ENCODE results near the gene KLHL20.
"Not testable (repeated sequence)": the region's sequence is repeated elsewhere in the genome, so short reads cannot be mapped to it uniquely, and the experiment has no call there.

Gene KLHL20

DNA sequence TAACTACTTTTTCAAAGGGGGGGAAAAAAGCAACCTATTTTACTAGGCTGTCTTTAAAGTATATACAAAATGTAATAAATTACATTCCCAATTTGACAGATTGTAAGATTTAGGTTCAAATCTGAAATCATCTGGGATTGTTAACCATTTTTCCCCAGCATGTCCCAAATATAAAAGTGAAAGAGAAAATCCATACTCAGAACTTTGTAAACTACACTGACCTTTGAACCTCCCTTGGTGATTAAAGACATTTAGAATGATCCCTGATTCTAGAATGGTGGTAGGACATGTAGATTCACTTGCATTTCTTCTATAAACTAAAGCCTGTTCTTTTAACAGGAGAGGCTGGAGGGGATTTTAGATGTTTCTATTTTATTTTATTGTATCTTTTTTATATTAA, 39.0 kb downstream of the KLHL20 start:
- no peak for DNase-seq

DNA sequence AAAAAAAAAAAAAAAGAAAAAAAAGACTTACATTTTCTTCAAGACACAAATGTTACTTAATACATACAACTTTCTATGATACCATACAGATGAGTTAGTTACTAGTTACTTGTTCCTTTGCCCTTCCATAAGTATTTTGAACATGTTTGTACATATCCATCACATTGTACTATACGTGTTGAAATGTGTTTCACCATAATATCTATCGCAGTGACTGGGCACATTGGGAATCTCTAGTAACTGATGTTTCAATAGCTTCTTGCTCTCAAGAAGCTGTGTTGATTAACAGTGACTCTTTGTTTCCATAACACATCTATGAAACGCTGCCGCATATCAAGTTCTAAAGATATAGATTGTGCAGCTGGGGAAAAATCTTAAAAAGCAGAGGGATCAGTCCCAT, 42.9 kb downstream of the KLHL20 start:
- DNase-seq: no peak

DNA sequence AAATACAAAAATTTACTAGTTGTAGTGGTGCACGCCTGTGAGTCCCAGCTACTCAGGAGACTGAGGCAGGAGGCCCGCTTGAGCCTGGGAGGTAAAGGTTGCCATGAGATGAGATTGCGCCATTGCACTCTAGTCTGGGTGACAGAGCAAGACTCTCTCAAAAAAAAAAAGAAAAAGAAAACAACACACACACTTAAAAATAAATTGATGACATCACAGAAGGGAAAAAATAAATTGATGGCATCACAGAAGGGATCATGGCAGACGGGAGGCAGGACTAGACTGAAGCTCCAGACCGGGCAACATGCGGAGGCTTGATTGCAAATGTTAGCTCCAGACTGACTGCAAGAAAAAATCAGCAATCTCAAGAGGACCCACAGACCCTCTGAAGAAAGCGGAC, 43.3 kb downstream of the KLHL20 start:
- DNase-seq: no peak

GRCh38 chr1:173758980-173759379, 44.2 kb downstream of the KLHL20 start:
- DNase-seq: no peak

GRCh38 chr1:173764331-173764730, 49.5 kb downstream of the KLHL20 start:
- DNase-seq: not testable (repeated sequence)

DNA sequence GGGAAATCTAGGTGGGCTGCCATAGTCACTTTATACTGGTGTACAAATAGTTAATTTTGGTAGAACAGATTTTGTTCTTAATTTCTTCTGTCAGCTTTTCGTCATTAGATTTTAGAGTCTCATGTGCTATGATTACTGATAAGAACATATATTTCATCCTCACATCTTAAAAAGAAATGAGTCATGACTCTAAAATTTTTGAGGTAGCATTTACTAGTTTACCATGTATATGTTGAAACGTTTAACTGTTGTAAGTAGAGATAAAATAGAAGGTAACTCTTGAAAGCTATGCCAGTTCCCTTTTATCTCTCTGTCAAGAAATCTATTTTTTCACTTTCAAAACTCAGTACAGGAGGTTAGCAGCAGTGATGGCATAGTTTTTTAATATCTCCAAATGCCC, 53.4 kb downstream of the KLHL20 start:
- DNase-seq: no peak

GRCh38 chr1:173768827-173769226, 54.0 kb downstream of the KLHL20 start:
- no peak for DNase-seq

DNA sequence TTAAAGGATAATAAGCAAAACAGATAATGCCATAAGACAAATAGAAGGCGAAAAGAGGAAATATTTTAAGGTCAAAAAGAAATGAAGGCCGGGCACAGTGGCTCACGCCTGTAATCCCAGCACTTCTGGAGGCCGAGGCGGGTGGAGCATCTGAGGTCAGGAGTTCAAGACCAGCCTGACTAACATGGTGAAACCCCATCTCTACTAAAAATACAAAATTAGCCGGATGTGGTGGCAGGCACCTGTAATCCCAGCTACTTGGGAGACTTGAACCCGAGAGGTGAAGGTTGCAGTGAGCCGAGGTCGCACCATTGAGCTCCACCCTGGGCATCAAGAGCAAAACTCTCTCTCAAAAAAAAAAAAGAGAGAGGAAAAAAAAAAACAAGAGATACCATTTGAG, 55.5 kb downstream of the KLHL20 start:
- not testable (repeated sequence) for DNase-seq

GRCh38 chr1:173771560-173771959, 56.8 kb downstream of the KLHL20 start:
- no peak for DNase-seq

DNA sequence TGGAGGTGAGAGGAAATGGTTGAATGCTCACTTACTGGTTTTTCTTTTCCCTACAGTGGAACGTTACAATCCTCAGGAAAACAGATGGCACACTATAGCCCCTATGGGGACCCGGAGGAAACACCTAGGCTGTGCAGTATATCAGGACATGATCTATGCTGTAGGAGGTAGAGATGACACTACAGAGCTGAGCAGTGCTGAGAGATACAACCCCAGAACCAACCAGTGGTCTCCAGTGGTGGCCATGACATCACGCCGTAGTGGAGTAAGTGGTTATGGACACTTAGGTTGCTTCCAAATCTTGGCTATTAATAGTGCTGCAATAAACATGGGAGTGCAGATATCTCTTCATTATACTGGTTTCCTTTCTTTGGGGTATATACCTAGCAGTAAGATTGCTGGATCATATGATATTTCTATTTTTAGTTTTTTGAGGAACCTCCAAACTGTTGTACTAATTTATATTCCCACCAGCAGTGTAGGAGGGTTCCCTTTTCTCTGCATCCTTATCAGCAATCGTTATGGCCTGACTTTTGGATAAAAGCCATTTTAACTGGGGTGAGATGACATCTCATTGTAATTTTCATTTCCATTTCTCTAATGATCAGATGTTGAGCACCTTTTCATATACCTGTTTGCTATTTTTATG, 60.9 kb downstream of the KLHL20 start:
- no peak for DNase-seq

- no peak for DNase-seq
Measured at GRCh38 chr1:173779936-173780335, 65.2 kb downstream of the KLHL20 start.

- DNase-seq: no peak
Measured at GRCh38 chr1:173784997-173785396, 70.2 kb downstream of the KLHL20 start.

DNA sequence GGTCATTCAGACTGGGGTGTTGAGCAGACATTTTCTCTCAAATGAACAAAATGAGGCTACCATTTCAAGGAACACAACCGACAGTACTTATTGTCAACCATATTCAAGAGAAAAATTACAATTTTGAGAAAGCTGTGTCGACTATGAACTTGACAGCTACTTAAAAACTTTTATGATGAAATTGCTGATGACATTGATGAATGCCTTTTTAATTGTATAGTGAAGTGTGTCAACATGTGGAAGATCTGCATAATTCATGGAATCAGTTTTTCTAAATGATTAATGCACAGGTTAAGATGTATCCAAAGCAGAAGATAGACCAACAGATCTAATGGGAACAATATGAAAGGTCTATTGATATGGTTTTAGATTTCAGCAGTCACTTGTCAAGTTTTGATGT, 75.1 kb downstream of the KLHL20 start:
- no peak for DNase-seq

DNA sequence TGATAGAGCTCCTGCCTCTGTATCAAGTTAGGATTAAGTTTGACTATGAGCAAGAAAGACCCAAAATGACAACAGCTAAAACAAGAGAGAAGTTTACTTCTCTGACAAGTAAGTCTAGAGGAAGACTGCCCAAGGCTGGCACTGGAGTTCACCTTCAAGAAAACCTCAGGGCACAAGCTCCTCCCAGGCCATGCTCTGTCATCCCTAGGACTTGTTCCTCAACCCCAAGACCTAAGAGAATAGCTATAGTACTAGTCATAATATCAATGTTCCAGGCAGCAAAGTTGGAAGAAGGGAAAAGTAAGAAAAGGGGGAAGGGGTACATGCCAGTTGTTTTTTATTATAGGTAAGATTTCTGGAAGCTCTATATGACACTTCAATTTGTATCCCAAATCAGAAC, 83.3 kb downstream of the KLHL20 start:
- DNase-seq: no peak

- not testable (repeated sequence) for DNase-seq
Measured at GRCh38 chr1:173799995-173800394, 85.2 kb downstream of the KLHL20 start.

DNA sequence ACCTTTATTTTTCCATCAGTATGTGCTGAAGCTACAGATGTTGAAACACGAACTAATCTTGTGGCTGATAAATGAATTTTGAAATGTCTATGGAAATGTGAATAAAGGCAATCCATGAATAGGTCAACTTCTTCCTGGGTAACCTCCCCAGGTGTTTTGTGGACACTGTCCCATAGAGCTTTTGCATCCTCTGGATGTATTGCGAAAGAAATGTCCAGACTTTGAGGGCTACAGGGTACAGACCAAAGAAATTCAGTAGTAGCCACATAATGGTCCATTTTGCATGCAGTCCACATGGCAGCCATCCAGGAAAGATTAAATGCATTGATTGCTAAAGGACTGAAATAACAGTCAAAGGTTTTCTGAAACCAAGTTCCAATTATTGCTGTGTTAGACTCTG, 88.2 kb downstream of the KLHL20 start:
- no peak for DNase-seq

DNA sequence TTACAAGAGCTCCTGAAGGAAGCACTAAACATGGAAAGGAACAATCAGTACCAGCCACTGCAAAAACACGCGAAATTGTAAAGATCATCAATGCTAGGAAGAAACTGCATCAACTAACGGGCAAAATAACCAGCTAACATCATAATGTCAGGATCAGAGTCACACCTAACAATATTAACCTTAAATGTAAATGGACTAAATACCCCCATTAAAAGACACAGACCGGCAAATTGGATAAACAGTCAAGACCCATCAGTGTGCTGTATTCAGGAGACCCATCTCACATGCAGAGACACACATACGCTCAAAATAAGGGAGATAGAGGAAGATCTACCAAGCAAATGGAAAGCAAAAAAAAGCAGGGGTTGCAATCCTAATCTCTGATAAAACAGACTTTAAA, 98.9 kb downstream of the KLHL20 start:
- DNase-seq: not testable (repeated sequence)

DNA sequence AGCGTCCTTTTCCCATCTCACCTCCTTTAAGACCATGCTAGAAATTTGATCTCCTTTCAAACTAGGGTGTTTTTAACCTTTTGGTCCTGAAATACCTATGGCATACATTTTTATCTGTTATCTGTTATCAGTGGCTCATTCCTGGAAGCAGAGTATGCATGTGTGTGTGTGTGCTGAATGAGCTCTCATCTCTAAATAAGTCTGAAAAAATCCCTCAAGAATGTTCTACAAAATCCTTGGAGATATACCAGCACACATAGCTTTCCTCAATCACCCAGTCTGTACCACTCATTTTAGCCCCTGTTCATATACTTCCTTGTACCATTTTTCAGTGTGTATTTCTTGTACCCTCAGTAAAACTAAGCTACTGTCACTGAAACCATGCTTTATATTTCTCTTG, 103.7 kb downstream of the KLHL20 start:
- no peak for DNase-seq

GRCh38 chr1:173821680-173822079, 106.9 kb downstream of the KLHL20 start:
- DNase-seq: no peak

GRCh38 chr1:173823781-173824314, 109.1 kb downstream of the KLHL20 start:
- DNase-seq: no peak

GRCh38 chr1:173824315-173825081, 109.7 kb downstream of the KLHL20 start, which contains the start of the genes CENPL and DARS2:
TSS of gene CENPL (minus strand) at chr1:173824883. CDS start at chr1:173811299, 13,584 bp downstream.
TSS of gene DARS2 (plus strand) at chr1:173824673. CDS start at chr1:173825230, 557 bp downstream.
- peak; percentile 99 for DNase-seq

DNA sequence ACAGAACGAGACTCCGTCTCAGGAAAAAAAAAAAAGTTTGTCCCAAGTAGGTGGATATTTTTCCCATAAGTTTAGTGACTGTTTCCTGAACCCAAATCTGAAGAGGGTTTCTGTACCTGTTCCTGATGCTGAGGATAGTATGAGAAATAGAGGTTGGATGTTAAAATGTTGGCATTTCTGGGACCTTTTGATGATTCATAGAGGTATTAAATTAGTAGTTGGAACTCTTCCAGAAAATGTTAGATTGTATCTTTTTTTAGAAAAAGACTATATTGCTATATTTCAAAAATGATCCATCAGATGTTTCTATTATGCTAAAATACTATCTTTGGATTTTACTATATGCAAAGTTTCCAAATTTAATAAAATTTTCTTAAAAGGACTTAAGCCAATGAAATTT, 112.8 kb downstream of the KLHL20 start:
- no peak for DNase-seq

- no peak for DNase-seq
Measured at GRCh38 chr1:173832748-173833147, 118.0 kb downstream of the KLHL20 start.
